GM10847 (cell line): Measurements from ENCODE around the gene GDPD2.

Experiments
- POLR2A ChIP-seq: IDR thresholded peaks from 2 replicates; pipeline ENCODE4 v1.6.1; 2011; ENCODE audit not compliant: insufficient read length; ENCODE audit errors: extremely low read depth

GDPD2 gene

DNA sequence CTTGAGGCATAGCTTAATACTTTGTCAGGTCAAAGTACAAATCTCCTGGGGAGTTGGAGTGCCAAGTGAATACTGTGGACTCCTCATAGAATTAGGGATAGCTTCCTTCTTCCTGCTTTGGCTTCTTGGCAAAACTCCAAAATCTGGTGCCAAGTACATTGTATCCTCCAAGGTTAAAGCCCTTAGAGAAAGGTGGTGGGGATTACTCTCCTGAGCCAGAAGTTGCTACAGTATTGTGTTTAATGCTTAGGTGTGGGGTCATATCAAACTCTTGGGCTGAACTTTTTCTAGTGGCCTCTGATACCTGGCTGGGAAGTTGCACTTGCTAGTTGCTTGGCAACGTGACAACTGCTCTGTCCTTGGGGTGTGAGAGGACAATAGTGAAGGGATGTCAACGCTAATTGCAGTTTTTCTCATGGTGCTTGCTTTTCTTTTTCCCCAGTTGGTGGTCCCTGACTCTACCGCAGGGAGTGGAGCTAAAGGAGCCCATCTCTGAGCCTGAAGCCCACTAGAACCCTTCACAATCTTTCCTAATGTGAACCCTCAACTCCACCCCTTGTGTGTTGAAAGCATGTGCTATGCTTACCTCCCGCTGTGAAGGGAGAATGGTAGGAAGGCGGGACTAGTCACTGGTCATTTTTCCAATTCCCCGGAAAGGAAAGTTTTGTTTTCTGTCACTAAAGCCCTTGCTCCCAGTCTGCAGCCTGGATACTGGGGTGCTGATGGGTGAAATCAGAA is 57.0 kb downstream of the GDPD2 start:
- no peak for TF ChIP-seq POLR2A

DNA sequence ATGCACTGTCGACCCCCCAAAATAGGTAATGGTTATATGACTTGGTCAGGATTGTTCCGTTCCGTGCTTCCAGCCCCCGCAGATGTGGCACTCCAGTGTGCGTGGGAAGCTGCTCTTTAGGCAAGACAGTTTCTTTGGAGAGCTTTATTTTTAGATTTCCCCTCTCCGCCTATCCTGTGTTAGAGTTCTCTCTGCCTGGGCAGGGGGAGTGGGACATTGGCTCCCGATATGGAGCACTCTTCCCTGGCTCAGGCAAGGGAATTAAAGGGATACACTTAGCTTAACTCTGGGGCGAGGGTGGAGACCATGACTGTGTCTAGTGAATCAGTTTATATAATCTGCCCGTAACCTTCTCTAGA is 57.5 kb downstream of the GDPD2 start:
- no peak for TF ChIP-seq POLR2A

DNA sequence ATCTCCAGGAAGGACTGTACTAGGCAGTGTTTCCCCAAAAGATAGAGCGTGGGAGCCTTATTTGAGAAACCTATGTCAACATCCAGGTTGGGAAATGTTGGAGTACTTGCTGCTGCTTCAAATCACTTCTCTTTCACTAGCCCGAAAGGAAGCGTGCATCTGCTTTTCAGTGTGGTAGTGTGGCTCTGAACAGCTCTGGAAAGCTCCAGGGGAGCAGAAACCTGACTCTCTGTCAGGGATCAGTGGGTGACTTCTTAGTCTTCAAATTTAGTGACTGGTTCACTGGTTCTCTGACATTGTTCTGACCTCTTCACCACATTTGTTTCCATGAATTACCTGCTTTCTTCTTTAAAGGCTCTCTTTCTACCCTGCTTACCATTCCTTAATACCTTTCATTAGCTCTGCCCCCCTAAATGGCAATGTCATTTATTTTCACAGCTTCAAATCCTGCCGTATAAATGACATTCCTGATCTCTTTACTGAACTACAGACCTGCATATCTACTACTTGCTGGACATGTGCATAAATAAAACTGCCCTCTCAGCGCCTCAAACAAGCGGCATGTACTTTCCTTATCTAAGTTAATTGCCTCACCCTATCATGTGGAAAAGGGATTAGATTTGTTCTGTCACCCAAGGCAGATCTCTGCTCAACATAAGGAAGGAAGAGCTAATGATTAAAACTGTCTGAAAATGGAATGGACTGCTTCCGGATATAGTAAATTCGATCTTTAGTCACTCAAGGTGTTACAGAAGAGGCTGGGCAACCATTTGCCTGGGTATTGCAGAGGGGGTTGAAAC is 58.6 kb downstream of the GDPD2 start:
- TF ChIP-seq POLR2A, result no peak

DNA sequence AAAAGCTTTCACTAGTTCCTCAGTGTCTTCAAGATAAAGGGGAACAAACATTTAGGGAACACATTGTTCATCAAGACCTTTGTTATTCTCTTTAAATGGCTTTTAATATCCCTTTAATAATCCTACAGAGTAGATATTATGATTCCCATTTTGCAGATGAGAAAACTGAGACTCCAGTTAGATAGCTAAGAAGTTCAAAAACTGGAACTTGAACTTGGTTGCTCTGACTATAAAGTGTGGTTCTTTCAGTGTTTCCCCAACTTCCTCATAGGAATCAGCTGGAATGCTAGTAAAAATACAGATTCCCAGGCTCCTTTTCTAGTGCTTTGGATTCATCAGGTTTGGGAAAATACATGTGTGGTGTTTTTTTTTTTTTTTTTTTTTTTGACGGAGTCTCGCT is 59.2 kb downstream of the GDPD2 start:
- no peak for TF ChIP-seq POLR2A
